GM18907 (cell line): Measurements from ENCODE around the gene DCAF16.

Experiments used
- ATAC-seq: cut with Tn5 transposase; IDR thresholded peaks from one replicate; pipeline ENCODE4 v1.9.1; 2021; ENCODE audit warnings: mild to moderate bottlenecking, moderate library complexity; ENCODE audit not compliant: unreplicated experiment

The DCAF16 gene

GRCh38 chr4:17785858-17786257, 24.7 kb downstream of the DCAF16 start:
- ATAC-seq: no peak

- no peak for ATAC-seq
These were observed 29.0 kb downstream of the DCAF16 start, which contains the start of gene FAM184B for GRCh38 chr4:17781300-17782287. Gene FAM184B (minus strand): TSS chr4:17781621. CDS start chr4:17781299, 322 bp downstream.

GRCh38 chr4:17780501-17781299, 29.9 kb downstream of the DCAF16 start:
- ATAC-seq: no peak

GRCh38 chr4:17778431-17778830, 32.1 kb downstream of the DCAF16 start:
- ATAC-seq: no peak

GRCh38 chr4:17773135-17773698, 37.3 kb downstream of the DCAF16 start:
- ATAC-seq: no peak

GRCh38 chr4:17771284-17771908, 39.2 kb downstream of the DCAF16 start:
- no peak for ATAC-seq

GRCh38 chr4:17770845-17771244, 39.7 kb downstream of the DCAF16 start:
- no peak for ATAC-seq

GRCh38 chr4:17769406-17770174, 41.0 kb downstream of the DCAF16 start:
- ATAC-seq: no peak

- no peak for ATAC-seq
These were observed 43.6 kb downstream of the DCAF16 start for GRCh38 chr4:17766826-17767458.

GRCh38 chr4:17765514-17766286, 44.9 kb downstream of the DCAF16 start:
- ATAC-seq: peak; percentile 60

- no peak for ATAC-seq
These were observed 46.6 kb downstream of the DCAF16 start for GRCh38 chr4:17763931-17764330.

GRCh38 chr4:17763416-17763815, 47.1 kb downstream of the DCAF16 start:
- ATAC-seq: no peak

GRCh38 chr4:17762726-17763125, 47.8 kb downstream of the DCAF16 start:
- ATAC-seq: no peak

GRCh38 chr4:17761062-17761461, 49.5 kb downstream of the DCAF16 start:
- no peak for ATAC-seq

- ATAC-seq: no peak
These were observed 49.9 kb downstream of the DCAF16 start for GRCh38 chr4:17760626-17761025.

- no peak for ATAC-seq
These were observed 52.1 kb downstream of the DCAF16 start for GRCh38 chr4:17758485-17758884.

- no peak for ATAC-seq
These were observed 52.9 kb downstream of the DCAF16 start for GRCh38 chr4:17757621-17758020.

- ATAC-seq: no peak
These were observed 56.9 kb downstream of the DCAF16 start for GRCh38 chr4:17753646-17754045.
